ENCODE results near the gene LPP. TPM values are rescaled to one million over a fixed set of nuclear protein-coding genes. Genes with fewer than 3 reads are reported as not detected.
"Not testable (repeated sequence)": the region's sequence is repeated elsewhere in the genome, so short reads cannot be mapped to it uniquely, and the experiment has no call there.

LPP gene
- total and polyA plus RNA-seq, 2 of the 4 experiments (the other 2 are of a cell fraction) = 16.0 to 130 TPM

DNA sequence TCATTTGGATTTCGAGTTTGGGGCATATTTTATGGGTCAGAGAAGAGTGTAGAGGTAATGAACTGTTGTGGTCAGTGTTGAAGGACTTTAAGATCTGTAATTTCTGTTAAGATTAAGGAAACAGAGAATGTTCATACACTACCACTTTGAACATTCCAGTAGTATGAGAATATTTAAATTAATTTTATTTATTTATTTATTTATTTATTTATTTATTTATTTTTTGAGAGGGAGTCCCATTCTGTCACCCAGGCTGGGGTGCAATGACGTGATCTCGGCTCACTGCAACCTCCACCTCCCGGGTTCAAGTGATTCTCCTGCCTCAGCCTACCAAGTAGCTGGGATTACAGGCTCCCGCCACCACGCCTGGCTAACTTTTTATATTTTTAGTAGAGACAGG, 459.8 kb downstream of the LPP start:
- Histone ChIP-seq H3K9me1 (ENCODE audit: insufficient read depth, low read length) (peaks cover 10% of the 10 kb centered on the region), H3K36me3 (ENCODE audit: control insufficient read depth, insufficient read depth, low read length) (peaks cover 25% of the 10 kb centered on the region), H3K79me1 (ENCODE audit: low read depth in 1 of 2, low read length in 2 of 2) (peaks cover 35 to 66% of the 10 kb centered on the region in 2 experiments)
- H2BK15ac ChIP-seq (ENCODE audit: low read depth, low read length); H2BK20ac ChIP-seq (ENCODE audit: low read depth, low read length); H4K8ac ChIP-seq (ENCODE audit: low read depth in 2 of 2, low read length in 2 of 2); BruUV-seq (replicated peaks); H3K23ac ChIP-seq (ENCODE audit: low read depth, low read length); H3K4me1 ChIP-seq (ENCODE audit: control insufficient read depth, insufficient read depth, low read length); H3K18ac ChIP-seq (ENCODE audit: low read depth, low read length); H3K4me2 ChIP-seq (ENCODE audit: low read depth, low read length); H3K4ac ChIP-seq (ENCODE audit: low read depth, low read length); dilution Hi-C loops (cut with HindIII; ENCODE audit: low sequenced_read_pairs, unreplicated experiment); H3K9me3 ChIP-seq (ENCODE audit: control insufficient read depth, insufficient read depth, low read length); H3K14ac ChIP-seq (replicated peaks; ENCODE audit: low read depth, low read length); H4K5ac ChIP-seq (ENCODE audit: low read depth, low read length); H3K27ac ChIP-seq (ENCODE audit: insufficient read depth, low read length); H3K27me3 ChIP-seq (ENCODE audit: control insufficient read depth, insufficient read depth, low read length); H3K9ac ChIP-seq (ENCODE audit: low read depth, low read length); H3K56ac ChIP-seq (ENCODE audit: extremely low read depth, insufficient read depth, low read length); H2BK120ac ChIP-seq (ENCODE audit: low read depth, low read length); POLR2A ChIA-PET (ENCODE audit: unreplicated experiment); H2AK9ac ChIP-seq (replicated peaks; ENCODE audit: low read depth, low read length, poor library complexity); H2BK5ac ChIP-seq (ENCODE audit: low read depth, low read length, poor library complexity, severe bottlenecking); DNase-seq; H3K4me3 ChIP-seq (ENCODE audit: insufficient read depth, low read depth, low read length); H4K20me1 ChIP-seq (ENCODE audit: insufficient read depth, low read length); in situ Hi-C loops (cut with MboI; ENCODE audit: low sequenced_read_pairs); H4K91ac ChIP-seq (ENCODE audit: insufficient read depth, low read depth, low read length); H2AFZ ChIP-seq (replicated peaks; ENCODE audit: low read length, poor library complexity); ATAC-seq (ENCODE audit: low read depth); H2AK5ac ChIP-seq (ENCODE audit: low read depth, low read length); intact Hi-C loops (cut with micrococcal nuclease): not testable (repeated sequence)
- CTCF ChIA-PET = interaction anchor here (1.0 kb wide), 1 partner anchor 10 kb away, joined by 3 read pairs; no protein-coding TSS in a partner anchor
- no CpG with 5 or more reads among the region's 6 CpGs for WGBS, 2 experiments (ENCODE audit: extremely low coverage in 2 of 2, insufficient read length in 1 of 2)
